NCI-H345 treated with DMSO at 0.1 percent for 48 hours (cell line): ENCODE results near the gene MMP24.

Source experiments
- DNase-seq: peaks from one replicate; lab custom pipeline; 2025; ENCODE audit not compliant: unreplicated experiment; lab: John Stamatoyannopoulos, UW

Gene MMP24

DNA sequence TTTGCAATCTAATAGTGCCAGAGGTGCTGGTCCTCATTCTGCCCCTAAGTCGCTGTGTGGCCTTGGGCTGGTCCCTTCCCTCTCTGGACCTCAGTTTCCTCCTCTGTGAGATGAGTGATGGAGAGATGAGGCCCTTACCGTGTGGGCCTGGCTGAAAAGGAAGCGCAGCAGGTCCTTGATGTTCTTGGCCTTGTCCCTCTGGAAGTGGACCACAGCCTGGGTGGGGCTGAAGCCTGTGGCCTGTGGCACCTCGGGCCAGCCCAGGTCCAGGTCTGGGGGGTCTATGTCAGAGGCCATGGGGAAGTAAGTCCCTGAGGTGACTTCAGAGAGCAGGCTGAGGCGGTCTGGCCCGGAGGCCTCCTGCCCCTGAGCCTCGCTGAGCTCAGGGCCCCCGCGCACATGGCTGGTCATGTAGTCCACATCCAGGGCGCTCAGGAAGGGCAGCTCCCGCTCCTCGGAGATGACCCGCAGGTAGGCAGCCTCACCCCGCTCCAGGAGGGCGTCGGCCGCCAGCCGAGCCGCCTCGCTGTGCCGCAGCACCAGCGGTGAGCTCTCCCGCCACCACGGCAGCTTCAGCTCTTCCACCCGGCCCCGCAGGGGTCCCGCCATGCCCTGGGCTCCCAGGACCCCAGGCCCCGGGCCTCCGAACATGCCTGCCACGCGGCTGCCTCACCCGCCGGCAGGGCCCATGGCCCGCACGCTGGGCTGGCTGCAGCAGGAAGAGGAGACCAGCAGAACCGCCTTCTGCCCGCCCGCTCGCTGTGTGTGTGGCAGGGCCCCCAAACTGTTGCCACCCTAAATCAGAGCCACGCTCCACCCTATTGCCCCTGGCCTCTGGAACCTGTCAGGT, 65.4 kb downstream of the MMP24 start, which contains the start of gene FAM83C:
Gene FAM83C (minus strand): TSS at position 772 of the 850 bp plus-strand sequence. CDS start 121 bp downstream, at position 651.
- DNase-seq = no peak

DNA sequence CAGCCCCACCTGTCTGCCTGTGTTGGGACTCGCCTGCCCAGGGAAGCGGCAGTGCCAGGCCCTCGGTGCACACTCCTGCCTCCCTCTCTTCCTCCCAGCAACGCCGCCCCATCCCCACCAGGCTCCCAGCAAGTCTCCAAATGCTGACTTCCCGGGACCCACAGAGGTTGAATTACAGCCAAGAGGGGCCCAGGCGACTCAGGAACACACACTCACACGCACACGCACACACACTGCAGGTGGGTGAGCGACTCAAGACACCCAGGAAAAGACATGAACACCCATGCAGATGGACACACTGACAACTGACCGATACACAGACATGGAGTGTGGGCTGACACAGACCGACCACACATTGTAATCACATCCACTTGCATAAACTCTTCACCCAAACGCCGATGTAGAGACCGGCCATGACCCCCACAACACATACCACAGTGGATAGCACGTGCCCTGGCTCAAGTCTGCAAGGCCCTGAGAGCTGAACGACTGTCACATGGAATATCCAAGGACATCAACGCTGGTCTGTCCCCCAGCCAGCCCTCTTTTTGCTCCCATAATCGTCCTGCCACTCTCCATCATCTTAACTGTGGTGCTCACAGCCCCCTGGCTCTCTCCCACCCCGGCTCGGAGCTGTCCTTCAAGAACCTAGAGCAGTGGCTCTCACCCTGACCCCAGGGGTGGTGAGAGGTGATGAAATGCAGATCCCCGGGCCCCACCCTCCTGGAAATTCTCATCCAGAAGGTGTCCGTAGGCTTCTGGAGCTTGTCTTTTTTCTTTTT, 66.2 kb downstream of the MMP24 start:
- DNase-seq = no peak

DNA sequence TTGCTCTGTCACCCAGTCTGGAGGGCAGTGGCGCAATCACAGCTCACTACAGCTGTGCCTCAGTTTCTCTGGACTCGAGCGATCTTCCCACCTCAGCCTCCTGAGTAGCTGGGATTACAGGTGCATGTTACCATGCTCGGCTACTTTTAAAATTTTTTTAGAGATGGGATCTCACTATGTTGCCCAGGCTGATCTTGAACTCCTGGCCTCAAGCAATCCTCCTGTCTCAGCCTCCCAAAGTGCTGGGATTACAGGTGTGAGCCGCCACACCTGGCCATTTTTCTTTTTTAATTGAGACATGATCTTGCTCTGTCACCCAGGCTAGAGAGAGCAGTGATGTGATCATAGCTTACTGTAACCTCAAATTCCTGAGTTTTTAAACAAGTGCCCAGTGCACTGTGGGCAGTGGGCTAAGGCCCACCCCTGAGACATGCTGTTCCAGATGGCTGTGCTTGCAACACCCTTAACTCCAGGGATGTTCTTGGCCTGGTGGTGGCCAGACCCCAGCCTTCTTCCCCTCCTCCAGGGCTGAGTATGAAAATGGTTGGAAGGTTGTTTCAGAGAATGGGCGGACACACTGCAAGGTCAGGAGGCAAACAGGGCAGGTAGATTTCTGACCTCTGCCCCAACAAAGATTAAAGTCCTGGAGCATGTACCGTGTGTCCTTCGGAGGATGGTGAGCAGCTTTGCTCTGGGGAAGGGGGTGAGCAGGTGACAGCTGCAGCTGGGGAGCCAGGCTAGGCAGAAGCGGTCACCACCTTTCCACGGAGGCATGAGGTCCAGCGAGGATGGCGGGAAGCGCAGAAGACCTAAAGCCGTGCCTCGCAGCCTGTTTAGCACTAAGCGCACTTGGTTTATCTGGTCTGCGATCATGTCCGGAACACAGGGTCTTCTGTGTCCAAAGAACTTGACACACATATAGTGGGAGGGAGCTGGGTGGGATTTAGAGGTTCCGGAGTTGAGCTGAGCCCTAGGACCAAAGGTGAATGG, 67.1 kb downstream of the MMP24 start:
- no peak for DNase-seq

DNA sequence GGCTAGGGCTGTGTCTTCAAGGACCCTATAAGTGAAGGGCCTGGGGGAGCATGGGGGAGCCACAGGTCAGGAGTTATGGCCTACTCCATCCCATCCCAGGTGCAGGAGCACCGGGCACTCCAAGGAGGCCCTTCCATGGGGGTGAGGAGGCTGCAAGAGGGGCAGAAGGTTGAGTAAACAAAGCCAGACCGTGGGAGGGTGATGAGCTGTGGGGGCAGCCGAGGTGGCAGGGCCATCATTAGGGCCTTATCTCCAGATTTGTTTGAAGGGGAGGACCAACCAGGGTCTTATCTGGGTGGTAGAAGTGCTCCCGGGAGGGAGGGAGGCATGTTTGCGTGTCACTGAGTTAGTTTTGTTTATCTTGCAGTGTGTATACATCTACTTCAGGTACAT, 67.8 kb downstream of the MMP24 start:
- no peak for DNase-seq

DNA sequence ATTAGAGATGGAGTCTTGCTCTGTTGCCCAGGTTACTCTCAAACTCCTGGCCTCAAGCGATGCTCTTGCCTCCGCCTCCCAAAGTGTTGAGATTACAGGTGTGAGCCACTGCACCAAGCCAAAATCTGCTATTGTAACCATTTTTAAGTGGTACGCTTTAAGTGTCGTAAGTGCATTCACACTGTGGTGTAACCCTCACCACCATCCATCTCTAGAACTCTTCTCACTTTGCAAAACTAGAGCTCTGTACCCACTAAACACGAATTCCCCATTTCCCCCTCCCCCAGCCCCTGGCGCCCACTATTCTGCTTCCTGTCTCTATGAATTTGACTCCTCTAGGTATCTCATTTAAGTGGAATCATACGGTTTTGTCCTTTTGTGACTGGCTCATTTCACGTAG, 68.6 kb downstream of the MMP24 start:
- no peak for DNase-seq

DNA sequence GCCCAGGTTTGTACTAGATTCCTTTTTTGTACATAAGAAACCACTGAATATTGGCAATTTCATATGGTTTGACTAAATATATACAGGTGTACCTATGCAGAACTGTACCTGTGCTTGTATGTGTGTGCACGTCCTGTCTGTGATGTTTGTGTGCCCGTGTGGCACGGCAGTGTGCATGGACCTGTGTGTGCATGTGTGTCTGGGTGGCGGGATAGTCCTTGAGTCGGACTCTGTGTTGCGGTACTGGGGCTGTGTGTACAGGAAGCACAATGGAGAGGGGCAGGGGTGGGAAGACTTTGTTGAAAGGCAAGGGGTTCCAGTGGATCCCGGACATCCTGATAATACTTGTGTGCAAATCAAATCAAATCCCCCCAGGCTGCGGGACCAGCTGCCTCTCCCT, 69.2 kb downstream of the MMP24 start:
- DNase-seq = no peak

DNA sequence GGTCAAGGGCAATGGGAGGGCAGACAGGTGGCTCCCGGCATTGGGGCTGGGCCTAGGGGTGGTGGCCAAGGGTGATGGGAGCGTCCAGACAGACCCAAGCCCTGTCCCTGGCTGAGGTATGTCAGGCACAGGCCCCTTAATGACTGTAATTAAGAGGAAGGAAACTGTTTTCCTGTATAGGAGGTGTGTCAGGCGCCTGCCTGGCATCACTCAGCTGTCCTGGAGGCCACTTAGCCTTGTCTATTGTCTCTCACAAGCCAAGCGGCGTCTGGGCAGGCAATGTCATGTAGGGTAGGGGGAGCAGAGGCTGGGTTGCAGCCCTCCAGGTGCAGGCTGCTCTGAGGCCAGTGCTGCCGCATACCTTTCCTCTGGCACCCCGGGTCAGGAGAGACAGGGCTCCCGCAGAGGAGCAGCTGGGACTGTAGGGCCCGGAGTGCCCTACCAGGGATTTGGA, 69.6 kb downstream of the MMP24 start:
- no peak for DNase-seq

DNA sequence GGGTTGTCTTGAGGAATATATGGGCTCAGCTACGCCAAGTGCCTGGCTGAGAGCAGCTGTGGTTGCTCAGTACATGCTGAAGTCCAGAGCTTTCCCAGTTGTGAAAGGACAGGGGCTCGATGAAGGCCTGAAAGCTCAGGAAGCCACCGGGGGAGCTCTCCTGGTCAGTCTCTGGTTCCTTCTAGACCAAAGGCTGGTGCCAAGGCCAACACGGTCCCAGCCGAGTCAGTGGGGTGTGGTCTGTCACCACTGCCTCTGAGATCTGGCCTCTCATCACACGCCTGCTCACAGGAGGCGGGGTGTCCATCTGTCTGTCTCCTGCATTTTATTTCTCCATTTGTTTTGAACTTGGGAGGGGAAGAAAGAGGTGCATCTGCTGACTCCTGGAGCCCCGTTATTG, 70.7 kb downstream of the MMP24 start:
- no peak for DNase-seq

DNA sequence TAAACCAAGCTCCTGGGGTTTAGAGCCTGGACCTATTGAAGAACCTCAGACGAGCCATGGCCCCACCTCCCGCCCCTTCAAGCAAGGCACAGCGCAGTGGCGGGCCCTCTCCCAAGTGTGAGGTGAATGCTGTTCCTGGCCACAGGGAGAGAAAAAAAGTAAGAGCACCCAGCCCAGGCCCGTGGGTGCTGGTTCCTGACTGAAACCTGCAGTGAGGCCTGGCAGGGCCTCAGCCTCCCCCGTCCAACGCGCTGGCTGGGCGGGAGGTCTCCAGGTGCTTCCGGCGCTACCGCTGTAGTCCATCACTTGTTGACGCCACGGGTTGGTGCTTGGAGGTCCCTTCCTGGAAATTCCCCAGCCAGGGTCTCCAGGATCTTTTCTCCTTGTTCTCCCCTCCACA, 71.2 kb downstream of the MMP24 start:
- no peak for DNase-seq

DNA sequence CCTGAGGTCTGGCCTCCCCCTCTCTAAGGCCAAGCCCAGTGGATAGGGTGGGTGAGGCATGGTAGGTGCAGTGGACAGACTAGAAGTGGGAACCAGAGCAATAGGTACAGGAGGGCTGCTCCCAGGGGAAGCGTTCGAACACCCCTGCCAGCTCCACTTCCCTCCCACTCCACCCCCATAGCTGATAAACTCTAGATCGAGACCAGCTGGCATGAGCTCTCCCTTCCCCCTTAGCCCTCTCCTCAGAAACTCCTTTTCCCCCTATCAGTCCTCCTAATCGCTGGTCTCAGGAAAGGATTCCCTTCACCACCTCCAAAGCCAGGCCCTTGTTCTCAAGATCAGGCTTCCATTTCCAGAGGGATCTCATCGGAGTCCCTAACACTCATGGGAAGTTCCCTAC, 71.8 kb downstream of the MMP24 start:
- no peak for DNase-seq

DNA sequence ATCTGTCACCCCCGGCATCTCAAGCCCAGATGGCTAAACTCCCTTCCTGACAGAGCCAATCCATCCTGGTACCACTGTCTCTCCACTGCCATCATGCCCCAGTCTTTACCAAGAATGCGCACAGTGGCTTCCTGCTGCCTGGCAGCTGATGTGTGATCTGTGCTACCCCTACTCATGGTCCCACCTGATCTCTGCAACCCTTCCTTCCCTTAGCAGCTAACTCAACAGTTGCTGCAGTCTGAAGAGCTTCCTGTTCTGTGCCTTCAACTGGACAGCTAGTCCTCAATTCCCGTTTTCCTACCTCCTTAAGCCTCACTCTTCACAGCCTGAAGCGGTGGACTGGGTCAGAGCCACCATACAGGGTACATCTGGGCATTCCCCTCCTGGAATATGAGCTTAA, 73.3 kb downstream of the MMP24 start:
- no peak for DNase-seq

DNA sequence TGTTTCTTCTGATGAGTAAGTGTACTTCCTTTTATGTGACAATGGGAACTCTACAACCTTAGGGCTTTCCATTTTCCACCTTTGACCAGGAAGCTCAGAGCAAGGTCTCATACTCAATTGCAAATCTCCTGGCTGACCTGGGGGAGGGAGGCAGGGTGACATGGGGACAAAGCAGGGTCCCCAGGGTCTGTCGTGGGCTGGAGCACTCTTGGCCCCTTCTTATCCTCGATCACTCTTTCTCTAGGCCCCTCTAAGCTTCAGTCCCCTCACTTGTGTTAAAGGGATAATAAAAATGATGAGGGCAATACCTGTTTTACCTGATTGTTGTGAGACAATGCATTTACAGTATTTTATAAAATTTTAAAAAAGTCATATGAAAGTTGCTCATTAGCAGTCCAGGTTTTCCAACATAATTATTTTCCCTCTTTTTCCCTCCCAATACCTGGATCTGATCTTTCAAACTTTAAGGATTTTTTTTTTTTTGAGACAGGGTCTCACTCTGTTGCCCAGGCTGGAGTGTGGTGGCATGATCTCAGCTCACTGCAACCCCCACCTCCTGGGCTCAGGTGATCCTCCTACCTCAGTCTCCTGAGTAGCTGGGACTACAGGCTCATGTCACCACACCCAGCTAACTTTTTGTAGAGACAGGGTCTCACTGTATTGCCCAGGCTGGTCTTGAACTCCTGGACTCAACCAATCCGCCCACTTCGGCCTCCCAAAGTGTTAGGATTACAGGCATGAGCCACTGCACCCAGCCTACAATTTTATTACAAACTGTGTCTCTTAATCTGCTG, 74.2 kb downstream of the MMP24 start:
- no peak for DNase-seq

DNA sequence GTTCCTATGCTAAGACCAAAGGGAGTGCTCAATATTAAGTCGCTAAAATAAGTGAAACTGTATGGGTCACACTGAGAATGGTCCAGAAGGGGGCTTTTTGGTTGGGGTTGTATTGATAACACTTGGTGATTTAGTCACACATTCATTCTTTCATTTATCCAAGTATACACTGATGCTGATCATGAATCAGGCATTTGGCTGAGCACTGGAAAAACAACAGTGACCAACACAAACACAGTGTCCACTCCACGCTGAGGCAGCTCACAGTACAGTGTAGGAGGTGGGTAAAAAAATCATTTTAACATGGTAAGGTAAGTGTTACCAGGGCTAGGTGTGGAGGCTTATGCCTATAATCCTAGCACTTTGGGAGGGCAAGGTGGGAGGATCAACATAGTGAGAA, 74.9 kb downstream of the MMP24 start:
- no peak for DNase-seq

DNA sequence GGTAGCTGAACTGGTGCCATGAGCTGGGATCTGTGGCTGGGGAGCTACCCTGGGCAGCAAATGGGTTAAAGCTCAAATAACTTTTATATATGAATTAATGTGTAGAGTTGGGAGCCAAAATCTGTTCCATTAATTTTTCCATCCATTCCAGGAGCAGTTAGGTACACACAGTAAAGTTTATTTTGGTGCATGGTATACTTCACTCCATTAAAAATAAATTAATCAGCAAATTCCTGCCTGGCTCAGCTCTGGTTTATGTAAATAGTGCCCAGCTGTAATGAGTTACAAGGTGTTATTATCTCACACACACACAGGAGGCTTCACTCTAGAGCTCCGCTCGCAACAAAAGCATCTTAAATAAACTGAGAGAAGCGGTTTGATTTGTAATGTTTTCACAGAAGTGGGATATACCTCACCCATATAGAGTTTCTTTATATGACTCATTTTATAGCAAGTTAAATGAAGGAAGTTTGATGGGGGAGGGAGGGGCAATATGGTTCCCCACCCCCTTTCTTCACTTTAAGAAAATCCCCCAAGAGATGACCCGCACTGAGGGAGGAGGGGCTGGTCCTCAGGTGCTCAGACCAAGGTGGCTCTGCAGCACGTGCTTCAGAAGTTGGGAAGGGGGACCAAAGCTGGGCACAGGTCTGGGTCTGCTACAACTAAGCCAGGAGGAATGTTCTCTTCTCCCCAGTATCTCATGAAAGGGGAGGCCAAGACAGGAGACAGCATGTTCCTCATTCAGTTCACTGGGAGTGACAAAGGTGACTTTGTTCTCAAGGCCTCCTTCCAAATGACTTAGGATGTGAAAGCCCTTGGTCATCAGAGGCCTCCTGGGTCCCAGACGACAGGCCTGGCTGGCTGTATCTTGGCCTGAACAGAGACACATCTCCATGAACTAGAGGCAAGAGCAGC, 76.2 kb downstream of the MMP24 start:
- no peak for DNase-seq

DNA sequence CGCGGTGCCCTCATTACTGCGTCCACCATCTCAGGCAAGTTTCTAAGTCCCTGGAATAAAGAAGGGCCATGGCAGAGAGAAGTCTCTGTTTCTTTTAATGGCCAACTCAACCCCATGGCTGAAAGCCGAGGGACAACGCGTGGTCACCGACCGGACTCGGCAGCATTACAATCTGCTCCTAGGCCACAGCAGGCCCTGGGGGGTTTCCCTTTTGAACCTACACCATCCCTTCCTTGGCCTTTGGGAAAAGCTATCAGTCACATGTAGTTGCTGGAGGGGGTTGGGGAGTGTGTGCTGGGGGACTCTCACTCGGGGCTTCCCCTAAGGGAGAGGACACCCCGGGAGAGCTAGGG, 76.9 kb downstream of the MMP24 start:
- no peak for DNase-seq

DNA sequence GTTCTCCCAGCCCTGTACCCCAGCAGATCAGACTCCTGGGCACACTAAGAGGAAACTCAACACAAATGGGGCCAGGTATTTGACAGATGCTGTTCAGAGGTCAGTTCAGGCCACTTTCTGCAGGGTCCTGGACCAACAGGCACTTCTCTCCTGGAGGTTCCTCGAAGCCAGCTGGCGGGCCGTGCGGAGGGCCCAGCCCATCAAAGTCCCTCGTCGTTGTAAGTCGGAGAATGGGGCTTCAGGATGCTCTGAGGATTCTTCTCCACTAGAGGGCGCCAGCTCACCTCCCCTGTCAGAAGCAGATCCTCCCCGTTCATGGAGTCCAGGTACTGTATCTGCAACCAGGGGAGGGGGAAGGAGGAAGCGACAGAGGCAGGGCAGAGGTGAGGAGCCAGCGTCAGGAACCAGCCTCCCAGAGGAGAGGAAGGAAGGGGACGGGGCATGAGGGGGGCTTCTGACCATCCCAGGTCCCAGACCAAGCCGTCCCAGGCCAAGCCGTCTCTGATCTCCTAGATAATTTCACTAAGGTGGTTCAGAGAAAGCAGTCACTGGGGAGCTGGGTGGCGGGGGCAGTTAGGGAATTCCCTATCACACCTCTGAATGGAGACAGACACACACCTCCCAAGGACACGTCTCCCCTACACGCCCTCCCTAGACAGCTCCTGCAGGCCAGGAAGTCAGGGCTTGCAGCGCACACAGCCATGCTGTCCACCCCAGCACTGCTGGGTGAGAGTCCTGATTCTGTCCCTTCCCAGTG, 77.4 kb downstream of the MMP24 start:
- peak; percentile 90 for DNase-seq

DNA sequence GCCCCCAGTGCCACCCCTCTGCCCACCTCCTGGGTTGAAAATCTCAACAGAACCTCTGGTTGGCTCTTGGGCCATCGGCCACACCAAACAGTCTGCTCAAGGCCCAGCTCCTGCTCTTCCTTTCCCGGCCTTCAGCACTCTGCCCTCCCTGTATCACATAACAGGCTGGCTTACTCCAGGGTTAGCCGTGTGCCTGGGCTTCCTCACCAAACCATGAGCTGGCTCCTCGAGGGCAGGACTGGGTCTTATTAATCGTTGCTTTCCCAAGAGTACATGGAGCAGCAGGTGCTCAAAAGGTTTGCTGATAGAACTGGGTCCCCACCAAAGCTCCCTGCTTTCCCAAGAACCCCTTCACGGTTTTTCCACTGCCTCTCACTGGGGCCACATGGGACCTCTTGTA, 78.5 kb downstream of the MMP24 start:
- no peak for DNase-seq

DNA sequence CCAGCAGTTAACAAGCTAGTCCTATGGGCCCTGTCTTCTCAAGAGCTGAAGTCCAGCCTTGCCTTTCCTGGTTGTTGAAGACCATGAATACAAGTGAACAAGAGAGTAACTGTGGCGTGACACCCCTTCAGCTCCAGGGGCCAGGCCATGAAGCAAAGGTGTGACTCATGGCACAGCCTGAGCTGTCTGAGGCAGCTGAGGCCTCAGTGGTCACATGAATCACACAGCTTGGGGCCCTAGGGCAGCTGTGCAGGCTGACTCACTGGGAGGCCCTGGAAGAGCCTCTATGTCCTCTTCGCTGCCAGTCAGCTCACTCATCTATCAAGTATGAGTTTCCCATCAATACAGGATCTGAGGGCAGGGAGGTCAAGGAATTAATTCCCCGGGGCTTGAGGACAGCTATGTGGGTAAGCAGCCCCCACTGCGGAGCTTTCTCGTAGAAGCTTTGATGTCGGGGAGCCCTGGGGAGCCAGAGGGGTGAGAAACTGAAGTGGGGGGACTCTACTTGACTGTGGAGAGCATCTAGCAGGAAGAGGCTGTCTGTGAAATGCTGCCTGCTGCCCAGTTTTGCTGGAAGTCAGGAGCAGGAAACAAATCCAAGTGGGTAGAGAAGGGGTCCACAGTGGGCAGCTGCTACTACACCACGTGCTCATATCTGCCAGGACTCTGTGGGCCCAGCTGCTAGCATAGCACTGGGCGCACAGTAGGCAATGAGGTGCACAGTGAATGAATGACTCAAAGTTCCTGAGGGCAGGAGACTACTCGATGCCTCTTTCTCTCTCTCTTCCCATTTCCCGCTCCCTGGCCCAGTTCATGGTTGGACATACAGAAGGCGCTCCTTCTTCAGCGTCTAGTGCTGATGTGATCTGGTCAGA, 79.4 kb downstream of the MMP24 start:
- DNase-seq = no peak
